GM12865 (cell line): Measurements from ENCODE around the gene CRABP2.
A peak's percentile ranks its signal among the peaks of the same experiment; 100 is the strongest.

Experiments used
- DNase-seq: peaks from one replicate; pipeline ENCODE4 v3.0.0; 2010; ENCODE audit warnings: low read depth
- H3K4me3 ChIP-seq: 2 replicates; pipeline ENCODE4 v1.5.1; 2011; ENCODE audit warnings: mild to moderate bottlenecking, low read depth, low read length, control low read depth
- CTCF ChIP-seq: IDR thresholded peaks from 2 replicates; pipeline ENCODE4 v1.5.1; 2011; ENCODE audit warnings: low read length, control low read depth, low read depth, inconsistent platforms; ENCODE audit not compliant: insufficient read depth; ENCODE audit errors: missing control alignments

The CRABP2 gene

GRCh38 chr1:156667610-156667967 lies 37.8 kb downstream of the CRABP2 start:
- no peak for TF ChIP-seq CTCF
- no peak overlapping the region for H3K4me3 ChIP-seq
- DNase-seq = no peak

- no peak overlapping the region for H3K4me3 ChIP-seq
- no peak for TF ChIP-seq CTCF
- DNase-seq = no peak
Observed at GRCh38 chr1:156666862-156667609, 38.3 kb downstream of the CRABP2 start.

GRCh38 chr1:156665539-156665938 lies 39.8 kb downstream of the CRABP2 start:
- TF ChIP-seq CTCF = no peak
- H3K4me3 ChIP-seq = no peak overlapping the region
- DNase-seq = no peak

- peak; percentile 81 for DNase-seq
- TF ChIP-seq CTCF = no peak
Observed at GRCh38 chr1:156664767-156665411, 40.5 kb downstream of the CRABP2 start.

GRCh38 chr1:156664046-156664766 lies 41.2 kb downstream of the CRABP2 start:
- TF ChIP-seq CTCF = no peak
- DNase-seq = no peak
- H3K4me3 ChIP-seq = no peak overlapping the region

More at GRCh38 chr1:156664767-156665411, 40.5 kb downstream of the CRABP2 start:
- H3K4me3 ChIP-seq = no peak overlapping the region

GRCh38 chr1:156663178-156663577 lies 42.2 kb downstream of the CRABP2 start:
- no peak for TF ChIP-seq CTCF
- no peak overlapping the region for H3K4me3 ChIP-seq
- peak; percentile 18 for DNase-seq

GRCh38 chr1:156662800-156663055 lies 42.7 kb downstream of the CRABP2 start:
- no peak for DNase-seq
- no peak for TF ChIP-seq CTCF
- no peak overlapping the region for H3K4me3 ChIP-seq
